OCI-LY7 (cell line): ENCODE data around the gene MYH7. TPM values are rescaled to one million over a fixed set of nuclear protein-coding genes. Genes with fewer than 3 reads are reported as not detected.

Experiments
- BruUV-seq: library from RNA; stranded (reverse); fragments of 400-500 nt; replicated peaks from 2 replicates; lab custom pipeline; 2021; lab: Mats Ljungman, UMichigan
- CTCF ChIA-PET: fragments of 300-600 bp; sonication (Branson Sonifier 250); formaldehyde crosslinking; loops from one replicate; lab custom pipeline; 2022; ENCODE audit warnings: antibody characterized with exemption; ENCODE audit not compliant: unreplicated experiment; lab: Charles Lee
- POLR2A ChIA-PET: fragments of 300-600 bp; sonication (Branson Sonifier 250); formaldehyde crosslinking; loops from one replicate; lab custom pipeline; 2022; ENCODE audit warnings: antibody characterized with exemption; lab: Charles Lee
- DNase-seq: peaks from one replicate; pipeline ENCODE4 v3.0.0-alpha.2; 2015; ENCODE audit warnings: low spot score
- H2AFZ ChIP-seq: fragments of 200-600 bp; sonication (generic), shearing (Covaris generic); 2 replicates; pipeline ENCODE4 v1.6.1; 2014; ENCODE audit warnings: mild to moderate bottlenecking, antibody characterized with exemption, low read length, moderate library complexity
- H3K27ac ChIP-seq: fragments of 200-600 bp; sonication (generic); 2 replicates; pipeline ENCODE4 v1.5.1; 2014; ENCODE audit warnings: mixed run types, low read depth, mild to moderate bottlenecking, moderate library complexity, low read length, inconsistent platforms; ENCODE audit not compliant: poor library complexity, severe bottlenecking
- H3K36me3 ChIP-seq: fragments of 200-600 bp; sonication (generic); 2 replicates; pipeline ENCODE4 v1.6.1; 2014; ENCODE audit warnings: mild to moderate bottlenecking, antibody characterized with exemption, low read length, moderate library complexity, mixed read lengths; ENCODE audit not compliant: insufficient read depth
- H3K4me1 ChIP-seq: fragments of 200-600 bp; sonication (generic); 2 replicates; pipeline ENCODE4 v1.5.1; 2014; ENCODE audit warnings: mild to moderate bottlenecking, low read length; ENCODE audit not compliant: insufficient read depth, poor library complexity, severe bottlenecking
- H3K4me2 ChIP-seq: fragments of 200-600 bp; sonication (generic); 2 replicates; pipeline ENCODE4 v1.6.1; 2014; ENCODE audit warnings: mild to moderate bottlenecking, low read length
- H3K4me3 ChIP-seq: fragments of 200-600 bp; sonication (generic); 2 replicates; pipeline ENCODE4 v1.5.1; 2014; ENCODE audit warnings: mild to moderate bottlenecking, low read depth, low read length; ENCODE audit not compliant: poor library complexity, severe bottlenecking
- H3K79me2 ChIP-seq: fragments of 200-600 bp; sonication (generic); 2 replicates; pipeline ENCODE4 v1.6.1; 2016; ENCODE audit warnings: low read depth, mild to moderate bottlenecking, low read length, moderate library complexity, mixed read lengths; ENCODE audit not compliant: insufficient read depth
- H3K9me2 ChIP-seq: fragments of 200-600 bp; sonication (generic); 2 replicates; pipeline ENCODE4 v1.6.1; 2016; ENCODE audit warnings: mild to moderate bottlenecking, low read length, mixed read lengths; ENCODE audit not compliant: insufficient read depth
- H3K9me3 ChIP-seq: fragments of 200-600 bp; sonication (generic); 2 replicates; pipeline ENCODE4 v1.6.1; 2014; ENCODE audit warnings: mild to moderate bottlenecking, mixed run types, low read length, mixed read lengths
- H4K20me1 ChIP-seq: fragments of 200-600 bp; sonication (generic); 2 replicates; pipeline ENCODE4 v1.6.1; 2014; ENCODE audit warnings: mild to moderate bottlenecking, antibody characterized with exemption, low read length, moderate library complexity, mixed read lengths; ENCODE audit not compliant: insufficient read depth
- CTCF ChIP-seq: fragments of 200-600 bp; sonication (generic); conservative IDR thresholded peaks from 2 replicates; pipeline ENCODE4 v1.5.1; 2014; ENCODE audit warnings: mild to moderate bottlenecking, antibody characterized with exemption, low read length, moderate library complexity, mixed read lengths
- EZH2phosphoT487 ChIP-seq: fragments of 200-600 bp; sonication (generic); IDR thresholded peaks from 2 replicates; pipeline ENCODE4 v1.6.1; 2018; ENCODE audit warnings: low read depth, borderline replicate concordance, mild to moderate bottlenecking, mixed run types, antibody characterized with exemption, low read length, moderate library complexity, mixed read lengths
- intact Hi-C: fragments of 100-400 bp; cut with micrococcal nuclease; formaldehyde crosslinking; loops from one replicate; pipeline ENCODE4 v1.10.0; 2022; ENCODE audit not compliant: unreplicated experiment
- total RNA-seq, 2 experiments: library from RNA; depleted of rRNA in 1 of 2; stranded (reverse); fragments of >200 nt in 1 of 2; shearing (Covaris generic) in 1 of 2; gene quantifications; 2 replicates each; pipeline ENCODE4 v1.2.3, GENCODE V29; 2014 to 2022

The MYH7 gene
- total RNA-seq, 2 experiments from 2014 or later = not detected

- H3K4me2 ChIP-seq = no peak within 1 kb of the TSS
- H3K4me3 ChIP-seq = no peak within 1 kb of the TSS
- intact Hi-C loops = no loop called here
- ChIA-PET CTCF (no interaction called here), POLR2A (no interaction called here)
- H3K36me3 ChIP-seq = no peaks in the 10 kb centered on the region
- no peaks in the 10 kb centered on the region for H3K9me2 ChIP-seq
- no peaks in the 10 kb centered on the region for H3K9me3 ChIP-seq
- TF ChIP-seq EZH2phosphoT487 = no peak
- TF ChIP-seq CTCF = no peak
- no peaks in the 10 kb centered on the region for H3K79me2 ChIP-seq
- no peak within 1 kb of the TSS for H3K27ac ChIP-seq
- H2AFZ ChIP-seq = no peak within 1 kb of the TSS
- H4K20me1 ChIP-seq = no peaks in the 10 kb centered on the region
- no TSS peak for BruUV-seq
- no peaks in the 10 kb centered on the region for H3K4me1 ChIP-seq
- DNase-seq = no peak
These were observed 27.7 kb downstream of the MYH7 start, which contains the start of gene MYH6 for GRCh38 chr14:23407516-23408306. Gene MYH6, minus strand, starts transcription at chr14:23408273. Its CDS starts 1,050 bp downstream, at chr14:23407223.

- H3K27ac ChIP-seq = no peak overlapping the region
- no peak for DNase-seq
- ChIA-PET POLR2A (no interaction called here), CTCF (no interaction called here)
- no peak overlapping the region for H3K4me3 ChIP-seq
- H4K20me1 ChIP-seq = no peaks in the 10 kb centered on the region
- no peak overlapping the region for H2AFZ ChIP-seq
- no peaks in the 10 kb centered on the region for H3K9me2 ChIP-seq
- H3K4me2 ChIP-seq = no peak overlapping the region
- no TSS peak for BruUV-seq
- H3K4me1 ChIP-seq = no peaks in the 10 kb centered on the region
- no peak for TF ChIP-seq CTCF
- no peak for TF ChIP-seq EZH2phosphoT487
- intact Hi-C loops = no loop called here
- no peaks in the 10 kb centered on the region for H3K79me2 ChIP-seq
- H3K9me3 ChIP-seq = no peaks in the 10 kb centered on the region
- H3K36me3 ChIP-seq = no peaks in the 10 kb centered on the region
These were observed 28.6 kb downstream of the MYH7 start for GRCh38 chr14:23406725-23407355.

GRCh38 chr14:23406244-23406643 lies 29.2 kb downstream of the MYH7 start:
- H3K4me1 ChIP-seq = no peaks in the 10 kb centered on the region
- no peaks in the 10 kb centered on the region for H3K9me2 ChIP-seq
- no peak for TF ChIP-seq EZH2phosphoT487
- TF ChIP-seq CTCF = no peak
- no peaks in the 10 kb centered on the region for H3K79me2 ChIP-seq
- ChIA-PET POLR2A (no interaction called here), CTCF (no interaction called here)
- no peak overlapping the region for H3K4me3 ChIP-seq
- DNase-seq = peak; percentile 14
- H3K9me3 ChIP-seq = no peaks in the 10 kb centered on the region
- no TSS peak for BruUV-seq
- H3K4me2 ChIP-seq = no peak overlapping the region
- intact Hi-C loops = no loop called here
- no peaks in the 10 kb centered on the region for H4K20me1 ChIP-seq
- H3K27ac ChIP-seq = no peak overlapping the region
- no peaks in the 10 kb centered on the region for H3K36me3 ChIP-seq
- no peak overlapping the region for H2AFZ ChIP-seq
